HepG2 (cell line): ENCODE results near the gene LGI4. TPM values are rescaled to one million over a fixed set of nuclear protein-coding genes. Genes with fewer than 3 reads are reported as not detected.

Source experiments
- ATAC-seq: fragments of 200-7000 bp; cut with Tn5 transposase; 3 replicates; pipeline ENCODE4 v1.9.1; 2020; ENCODE audit warnings: mild to moderate bottlenecking, moderate library complexity
- BruUV-seq: library from RNA; stranded (reverse); fragments of 400-500 nt; replicated peaks from 2 replicates; lab custom pipeline; 2021; lab: Mats Ljungman, UMichigan
- CTCF ChIA-PET: fragments of 300-600 bp; formaldehyde crosslinking; extraction: SDS; loops from one replicate; lab custom pipeline; 2021; ENCODE audit warnings: low total read pairs, inconsistent platforms, low intra/inter-chr PET ratio; lab: Yijun Ruan, JAX
- POLR2A ChIA-PET: fragments of 350-600 bp; sonication (Branson Sonifier 250); formaldehyde crosslinking; loops from one replicate; lab custom pipeline; 2020; ENCODE audit warnings: antibody characterized with exemption, inconsistent platforms; lab: Yijun Ruan, JAX
- DNase-seq: peaks from one replicate; pipeline ENCODE4 v3.0.0-alpha.2; 2015; ENCODE audit warnings: low spot score
- FAIRE-seq: peaks from 3 replicates; lab custom pipeline; 2011; peaks lifted over from hg19 to GRCh38; lab: Jason Lieb, UNC
- H2AFZ ChIP-seq: one replicate; pipeline ENCODE4 v1.6.1; 2011; ENCODE audit warnings: low read length, inconsistent platforms
- H3K27ac ChIP-seq: fragments of 300-600 bp; 3 replicates; pipeline ENCODE4 v1.8.0; 2011; ENCODE audit warnings: mixed run types, mild to moderate bottlenecking, mixed read lengths, low read length, inconsistent platforms; ENCODE audit not compliant: insufficient read depth; ENCODE audit errors: extremely low read length
- H3K27me3 ChIP-seq, 2 experiments: fragments of 200-600 bp in 1 of 2; 2 replicates in 1 of 2; 3 replicates in 1 of 2; pipeline versions ENCODE4 v1.6.0 to v1.8.0; 2011; ENCODE audit warnings: low read length in 2 of 2, mild to moderate bottlenecking in 2 of 2, moderate library complexity in 2 of 2, inconsistent platforms in 1 of 2; ENCODE audit not compliant: insufficient read depth in 2 of 2, control insufficient read depth in 1 of 2
- H3K36me3 ChIP-seq, 2 experiments: fragments of 200-600 bp in 1 of 2; replicated peaks in 1 of 2; 2 replicates in 1 of 2; 3 replicates in 1 of 2; pipeline versions ENCODE4 v1.5.1 to v1.8.0; 2011; ENCODE audit warnings: low read length in 2 of 2, inconsistent platforms in 1 of 2; ENCODE audit not compliant: insufficient read depth in 2 of 2, control insufficient read depth in 1 of 2
- H3K4me1 ChIP-seq: 2 replicates; pipeline ENCODE4 v1.5.1; 2012; ENCODE audit warnings: low read length, inconsistent platforms; ENCODE audit not compliant: insufficient read depth
- H3K4me2 ChIP-seq: 2 replicates; pipeline ENCODE4 v1.6.0; 2011; ENCODE audit warnings: low read depth, low read length, inconsistent platforms
- H3K4me3 ChIP-seq, 3 experiments: fragments of 200-600 bp in 1 of 3; sonication (generic), shearing (Covaris generic) in 1 of 3; replicated peaks in 1 of 3; 2 replicates each; pipeline ENCODE4 v1.5.1; 2011 to 2016; ENCODE audit warnings: low read length in 3 of 3, inconsistent platforms in 2 of 3, low read depth in 2 of 3, mild to moderate bottlenecking in 2 of 3, control low read depth in 1 of 3, mixed read lengths in 1 of 3; ENCODE audit not compliant: insufficient read depth in 1 of 3
- H3K79me2 ChIP-seq: one replicate; pipeline ENCODE4 v1.6.1; 2011; ENCODE audit warnings: low read length, inconsistent platforms; ENCODE audit not compliant: insufficient read depth
- H3K9ac ChIP-seq: 2 replicates; pipeline ENCODE4 v1.6.0; 2011; ENCODE audit warnings: mild to moderate bottlenecking, low read depth, low read length, inconsistent platforms; ENCODE audit not compliant: insufficient read depth
- H3K9me3 ChIP-seq: 2 replicates; pipeline ENCODE4 v1.5.1; 2012; ENCODE audit warnings: mild to moderate bottlenecking, low read length
- H4K20me1 ChIP-seq: 2 replicates; pipeline ENCODE4 v1.6.0; 2011; ENCODE audit warnings: inconsistent platforms, mild to moderate bottlenecking, low read length, moderate library complexity; ENCODE audit not compliant: insufficient read depth
- DPF2 ChIP-seq: sonication (generic); formaldehyde crosslinking; IDR thresholded peaks from 2 replicates; pipeline ENCODE4 v1.4.0; 2020; ENCODE audit warnings: mild to moderate bottlenecking, low read depth, missing genetic modification reagents, borderline replicate concordance
- ZNF12 ChIP-seq: sonication (generic); formaldehyde crosslinking; IDR thresholded peaks from 2 replicates; pipeline ENCODE4 v1.5.0; 2020; ENCODE audit warnings: missing genetic modification reagents
- WGBS: methylation state at CpG from one replicate; pipeline ENCODE4 v1.1.6; 2017; ENCODE audit warnings: low lambda C conversion rate; 5-methylcytosine and 5-hydroxymethylcytosine counted together
- in situ Hi-C: cut with HindIII; loops from 2 replicates; pipeline ENCODE4 v1.10.0; 2017; ENCODE audit warnings: low pct_unique_long_range_greater_than_20kb; ENCODE audit not compliant: extremely low pct_ligation_motif_present
- intact Hi-C: fragments of 100-400 bp; cut with micrococcal nuclease; formaldehyde crosslinking; loops from one replicate; pipeline ENCODE4 v1.10.0; 2022; ENCODE audit not compliant: unreplicated experiment
- polyA plus RNA-seq, 8 experiments: library from polyadenylated mRNA; depleted of rRNA in 3 of 8; stranded (reverse) in 7 of 8; unstranded in 1 of 8; fragments of >200 nt; fragmentation: Illumina TruSeq in 4 of 8; extraction: Trizol in 4 of 8; gene quantifications; 2 replicates each; pipeline versions ENCODE4 v1.2.1 to v1.2.3, GENCODE V29; 2011 to 2016; ENCODE audit warnings: low read depth in 4 of 8, missing spikeins in 1 of 8, mixed read lengths in 1 of 8; ENCODE audit not compliant: insufficient read depth in 1 of 8
- total RNA-seq, 5 experiments: library from RNA; depleted of rRNA; stranded (reverse); fragments of >200 nt; fragmentation: Illumina TruSeq; extraction: Trizol; gene quantifications; 2 replicates each; pipeline ENCODE4 v1.2.3, GENCODE V29; 2016; ENCODE audit warnings: low read depth in 1 of 5
- TF ChIP-seq, protein P1 (sequence below), 2 experiments: sonication (generic) in 1 of 2; formaldehyde crosslinking in 1 of 2; IDR thresholded peaks; 2 replicates each; pipeline versions ENCODE4 v1.6.1 to v1.9.0; 2014 to 2022; ENCODE audit warnings: antibody characterized with exemption in 1 of 2, borderline replicate concordance in 1 of 2, inconsistent platforms in 1 of 2, low read depth in 1 of 2, missing genetic modification reagents in 1 of 2

LGI4 gene
- total and polyA plus RNA-seq, 2 of the 13 experiments (the other 11 are each of a cell fraction or from before 2014, with no cell fraction given), result 2.8 TPM; not detected in 1

- Histone ChIP-seq H3K27ac (no peak overlapping the region), H3K4me2 (no peak overlapping the region), H2AFZ (no peak overlapping the region), H3K9ac (no peak overlapping the region), H4K20me1 (no peaks in the 10 kb centered on the region), H3K79me2 (no peaks in the 10 kb centered on the region), H3K4me3 (no peak overlapping the region), H3K9me3 (no peaks in the 10 kb centered on the region), H3K4me1 (no peaks in the 10 kb centered on the region), H3K27me3 (peaks cover 1 to 15% of the 10 kb centered on the region in 2 experiments; a peak in 3 of 5 replicates), H3K36me3 (no peaks in the 10 kb centered on the region)
- FAIRE-seq (no peak), DNase-seq (no peak), ATAC-seq (no peak)
- WGBS, result 33% methylated on average over 7 of the region's 7 CpGs
- POLR2A ChIA-PET, result no interaction called here
- TF ChIP-seq, protein P1, sequence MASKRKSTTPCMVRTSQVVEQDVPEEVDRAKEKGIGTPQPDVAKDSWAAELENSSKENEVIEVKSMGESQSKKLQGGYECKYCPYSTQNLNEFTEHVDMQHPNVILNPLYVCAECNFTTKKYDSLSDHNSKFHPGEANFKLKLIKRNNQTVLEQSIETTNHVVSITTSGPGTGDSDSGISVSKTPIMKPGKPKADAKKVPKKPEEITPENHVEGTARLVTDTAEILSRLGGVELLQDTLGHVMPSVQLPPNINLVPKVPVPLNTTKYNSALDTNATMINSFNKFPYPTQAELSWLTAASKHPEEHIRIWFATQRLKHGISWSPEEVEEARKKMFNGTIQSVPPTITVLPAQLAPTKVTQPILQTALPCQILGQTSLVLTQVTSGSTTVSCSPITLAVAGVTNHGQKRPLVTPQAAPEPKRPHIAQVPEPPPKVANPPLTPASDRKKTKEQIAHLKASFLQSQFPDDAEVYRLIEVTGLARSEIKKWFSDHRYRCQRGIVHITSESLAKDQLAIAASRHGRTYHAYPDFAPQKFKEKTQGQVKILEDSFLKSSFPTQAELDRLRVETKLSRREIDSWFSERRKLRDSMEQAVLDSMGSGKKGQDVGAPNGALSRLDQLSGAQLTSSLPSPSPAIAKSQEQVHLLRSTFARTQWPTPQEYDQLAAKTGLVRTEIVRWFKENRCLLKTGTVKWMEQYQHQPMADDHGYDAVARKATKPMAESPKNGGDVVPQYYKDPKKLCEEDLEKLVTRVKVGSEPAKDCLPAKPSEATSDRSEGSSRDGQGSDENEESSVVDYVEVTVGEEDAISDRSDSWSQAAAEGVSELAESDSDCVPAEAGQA (IDR thresholded peaks at IDR 0.05; ENCODE audit: low read depth), result no peak
- TF ChIP-seq, protein P1 (CRISPR knock-in tag; IDR thresholded peaks at IDR 0.05; ENCODE audit: borderline replicate concordance), result no peak
- TF ChIP-seq DPF2 (CRISPR knock-in tag), result no peak
- TF ChIP-seq ZNF12 (CRISPR knock-in tag), result peak; percentile 84
- in situ Hi-C loops (no loop called here), intact Hi-C loops (no loop called here)
- CTCF ChIA-PET, result no interaction called here
- BruUV-seq, result no TSS peak
Observed at GRCh38 chr19:35146746-35147459, 12.0 kb upstream of the LGI4 start.
